ENCODE measurements around the gene GATA1.

GATA1 gene

GRCh38 chrX:48782795-48783194 lies 3.6 kb upstream of the GATA1 start:
- Histone ChIP-seq H3K27ac (ENCODE audit: insufficient read depth, low read depth, low read length, poor library complexity, severe bottlenecking) (no peak overlapping the region), H3K36me3 (ENCODE audit: control insufficient read depth, insufficient read depth, low read length) (no peaks in the 10 kb centered on the region), H3K27me3 (ENCODE audit: control insufficient read depth, insufficient read depth, low read length, poor library complexity, severe bottlenecking) (no peaks in the 10 kb centered on the region), H3K9me3 (ENCODE audit: control insufficient read depth, low read length) (no peaks in the 10 kb centered on the region), H3K4me3 (ENCODE audit: insufficient read depth, low read depth, low read length) (no peak overlapping the region), H3K4me1 (ENCODE audit: control insufficient read depth, insufficient read depth, low read length) (no peaks in the 10 kb centered on the region)
- 86 to 92% methylated on average over 13 of the region's 13 CpGs for WGBS, 2 experiments

GRCh38 chrX:48784726-48785125 lies 1.7 kb upstream of the GATA1 start:
- Histone ChIP-seq H3K27ac (ENCODE audit: insufficient read depth, low read depth, low read length, poor library complexity, severe bottlenecking) (no peak overlapping the region), H3K4me1 (ENCODE audit: control insufficient read depth, insufficient read depth, low read length) (no peaks in the 10 kb centered on the region), H3K27me3 (ENCODE audit: control insufficient read depth, insufficient read depth, low read length, poor library complexity, severe bottlenecking) (no peaks in the 10 kb centered on the region), H3K9me3 (ENCODE audit: control insufficient read depth, low read length) (no peaks in the 10 kb centered on the region), H3K36me3 (ENCODE audit: control insufficient read depth, insufficient read depth, low read length) (no peaks in the 10 kb centered on the region), H3K4me3 (ENCODE audit: insufficient read depth, low read depth, low read length) (no peak overlapping the region)
- WGBS, 2 experiments, result 75 to 77% methylated on average over 3 of the region's 3 CpGs

DNA sequence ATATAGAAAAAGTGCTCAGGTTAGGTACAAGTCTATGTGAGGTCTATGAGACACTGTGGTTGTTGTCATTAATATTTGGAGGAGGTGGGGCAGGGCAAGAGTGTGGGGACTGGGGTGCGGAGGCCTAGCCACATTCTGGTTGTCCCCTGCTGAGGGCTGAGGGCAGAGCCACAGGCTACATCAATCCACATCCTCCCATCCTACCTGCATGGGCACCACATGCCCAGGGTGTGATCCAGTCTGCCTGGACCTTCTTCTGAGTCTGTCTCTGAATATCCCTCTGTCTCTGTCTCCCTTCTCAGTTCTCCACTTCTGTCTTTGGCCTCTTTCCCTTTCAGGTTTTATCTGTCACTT lies 1.2 kb upstream of the GATA1 start:
- WGBS, 2 experiments, result 90 to 100% methylated on average over 1 of the region's 1 CpG
- H3K4me3 ChIP-seq (ENCODE audit: insufficient read depth, low read depth, low read length), result no peak overlapping the region
- no peaks in the 10 kb centered on the region for H3K4me1 ChIP-seq (ENCODE audit: control insufficient read depth, insufficient read depth, low read length)
- no peaks in the 10 kb centered on the region for H3K36me3 ChIP-seq (ENCODE audit: control insufficient read depth, insufficient read depth, low read length)
- H3K9me3 ChIP-seq (ENCODE audit: control insufficient read depth, low read length), result no peaks in the 10 kb centered on the region
- no peaks in the 10 kb centered on the region for H3K27me3 ChIP-seq (ENCODE audit: control insufficient read depth, insufficient read depth, low read length, poor library complexity, severe bottlenecking)
- H3K27ac ChIP-seq (ENCODE audit: insufficient read depth, low read depth, low read length, poor library complexity, severe bottlenecking), result no peak overlapping the region

DNA sequence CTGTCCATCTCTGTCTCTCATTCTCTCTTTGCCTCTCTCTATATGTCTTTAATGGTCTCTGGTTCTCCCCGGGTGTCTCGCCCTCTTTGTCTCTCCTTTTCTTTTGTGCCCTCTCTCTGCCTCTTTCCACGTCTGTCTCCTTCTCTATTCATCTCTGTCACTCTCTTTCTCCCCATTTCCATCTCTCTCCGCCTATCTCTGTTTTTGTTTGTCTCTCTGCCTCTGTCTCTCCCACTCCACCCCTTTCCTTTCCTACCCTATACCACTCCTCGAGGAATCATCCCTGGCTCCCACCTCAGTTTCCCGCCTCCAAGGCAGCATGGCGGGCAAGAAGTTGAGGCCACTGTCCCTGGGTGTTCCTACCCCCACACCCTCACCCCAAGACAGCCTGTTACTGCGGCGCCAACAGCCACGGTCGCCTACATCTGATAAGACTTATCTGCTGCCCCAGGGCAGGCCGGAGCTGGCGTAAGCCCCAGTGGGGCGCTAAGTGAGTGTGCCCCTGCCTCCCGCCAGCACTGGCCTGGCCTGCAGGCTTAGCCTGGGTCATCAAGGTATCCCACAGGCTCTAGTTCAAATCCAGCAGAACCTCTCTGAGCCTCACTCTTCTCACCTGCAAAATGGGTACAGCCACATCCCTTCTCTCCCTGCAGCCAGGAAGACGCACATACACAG lies 713 bp upstream of the GATA1 start:
- Histone ChIP-seq H3K4me1 (ENCODE audit: control insufficient read depth, insufficient read depth, low read length) (no peaks in the 10 kb centered on the region), H3K4me3 (ENCODE audit: insufficient read depth, low read depth, low read length) (no peak overlapping the region), H3K36me3 (ENCODE audit: control insufficient read depth, insufficient read depth, low read length) (no peaks in the 10 kb centered on the region), H3K27me3 (ENCODE audit: control insufficient read depth, insufficient read depth, low read length, poor library complexity, severe bottlenecking) (no peaks in the 10 kb centered on the region), H3K9me3 (ENCODE audit: control insufficient read depth, low read length) (no peaks in the 10 kb centered on the region), H3K27ac (ENCODE audit: insufficient read depth, low read depth, low read length, poor library complexity, severe bottlenecking) (no peak overlapping the region)
- 89 to 91% methylated on average over 16 of the region's 16 CpGs for WGBS, 2 experiments

DNA sequence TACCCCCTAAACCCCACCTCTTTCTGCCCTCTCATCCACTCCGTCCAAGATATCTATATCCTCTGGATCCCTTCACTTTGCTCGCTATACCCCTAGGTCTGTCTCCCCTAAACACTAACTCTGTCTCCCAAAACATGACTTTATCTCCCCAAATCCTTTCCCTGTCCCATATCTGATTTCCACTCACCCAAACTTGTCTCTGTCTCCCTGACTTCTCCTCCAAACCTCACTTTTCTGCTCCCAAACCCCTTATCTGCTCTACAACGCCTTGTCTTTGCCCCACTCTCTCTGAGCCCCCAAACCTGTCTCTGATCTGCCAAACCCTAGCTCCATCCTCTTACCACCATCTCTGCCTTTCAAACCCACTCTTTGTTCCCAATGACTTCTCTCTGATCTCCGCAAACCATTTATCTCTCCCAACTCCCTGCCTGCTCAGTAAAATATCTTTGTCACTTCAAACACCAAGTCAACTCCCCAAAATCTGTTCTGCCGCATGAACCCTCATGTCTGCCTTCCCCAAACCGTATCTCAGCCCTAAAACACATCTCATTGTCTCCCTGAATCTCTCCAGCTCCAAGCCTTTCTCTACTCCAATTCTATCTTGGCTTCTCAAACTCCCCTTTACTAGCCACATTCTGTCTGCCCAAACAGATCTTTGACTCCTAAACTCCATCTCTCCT lies 575 bp downstream of the GATA1 start:
- 85 to 89% methylated on average over 6 of the region's 6 CpGs for WGBS, 2 experiments
- no peak overlapping the region for H3K4me3 ChIP-seq (ENCODE audit: insufficient read depth, low read depth, low read length)
- H3K4me1 ChIP-seq (ENCODE audit: control insufficient read depth, insufficient read depth, low read length), result no peaks in the 10 kb centered on the region
- no peaks in the 10 kb centered on the region for H3K9me3 ChIP-seq (ENCODE audit: control insufficient read depth, low read length)
- no peaks in the 10 kb centered on the region for H3K27me3 ChIP-seq (ENCODE audit: control insufficient read depth, insufficient read depth, low read length, poor library complexity, severe bottlenecking)
- no peak overlapping the region for H3K27ac ChIP-seq (ENCODE audit: insufficient read depth, low read depth, low read length, poor library complexity, severe bottlenecking)
- no peaks in the 10 kb centered on the region for H3K36me3 ChIP-seq (ENCODE audit: control insufficient read depth, insufficient read depth, low read length)

GRCh38 chrX:48787505-48788443 lies 1.4 kb downstream of the GATA1 start:
- no peak overlapping the region for H3K27ac ChIP-seq (ENCODE audit: insufficient read depth, low read depth, low read length, poor library complexity, severe bottlenecking)
- no peaks in the 10 kb centered on the region for H3K27me3 ChIP-seq (ENCODE audit: control insufficient read depth, insufficient read depth, low read length, poor library complexity, severe bottlenecking)
- H3K36me3 ChIP-seq (ENCODE audit: control insufficient read depth, insufficient read depth, low read length), result no peaks in the 10 kb centered on the region
- no peaks in the 10 kb centered on the region for H3K4me1 ChIP-seq (ENCODE audit: control insufficient read depth, insufficient read depth, low read length)
- 86 to 87% methylated on average over 16 to 17 of the region's 17 CpGs for WGBS, 2 experiments
- no peak overlapping the region for H3K4me3 ChIP-seq (ENCODE audit: insufficient read depth, low read depth, low read length)
- H3K9me3 ChIP-seq (ENCODE audit: control insufficient read depth, low read length), result no peaks in the 10 kb centered on the region

DNA sequence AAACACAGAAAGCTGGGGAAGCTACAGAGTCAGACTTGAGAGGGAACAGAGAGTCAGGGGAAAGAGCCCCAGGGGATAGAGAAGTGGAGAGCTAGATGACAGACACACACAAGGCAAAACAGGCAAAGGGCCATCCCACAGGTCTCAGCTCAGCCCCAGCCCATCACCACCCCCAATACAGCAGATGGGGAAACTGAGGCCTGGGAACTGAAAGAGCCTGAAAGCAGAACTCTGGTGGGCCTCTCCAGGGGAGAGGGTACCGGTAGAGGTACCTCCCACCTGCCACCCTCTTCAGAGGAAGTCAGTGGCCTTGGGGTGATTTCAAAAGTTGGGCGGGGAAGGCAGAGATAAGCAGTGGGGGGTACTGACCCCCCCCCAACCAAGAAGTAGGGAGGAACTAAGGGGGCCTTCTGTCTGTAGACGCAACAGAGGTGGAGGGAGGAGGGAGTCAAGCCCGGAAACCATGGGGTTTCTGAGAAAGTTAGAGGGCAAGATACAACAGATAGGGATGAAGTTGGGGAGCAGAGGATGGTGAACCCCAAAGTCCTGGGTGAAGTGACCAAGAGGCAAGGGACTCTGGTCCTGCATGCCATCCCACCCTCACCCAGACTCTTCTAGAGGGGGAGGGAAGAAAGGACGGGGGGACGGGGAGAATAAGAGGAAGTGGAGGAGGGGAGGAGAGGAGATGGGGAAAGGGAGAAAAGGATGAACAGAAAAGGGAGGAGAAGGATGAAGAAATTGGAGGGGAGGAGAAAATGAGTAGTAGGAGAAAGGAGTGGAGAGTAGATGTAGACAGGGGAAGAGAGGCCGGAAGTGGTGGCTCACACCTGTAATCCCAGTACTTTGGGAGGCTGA lies 3.2 kb downstream of the GATA1 start:
- no peaks in the 10 kb centered on the region for H3K36me3 ChIP-seq (ENCODE audit: control insufficient read depth, insufficient read depth, low read length)
- WGBS, 2 experiments, result 91 to 95% methylated on average over 5 to 7 of the region's 7 CpGs
- no peaks in the 10 kb centered on the region for H3K4me1 ChIP-seq (ENCODE audit: control insufficient read depth, insufficient read depth, low read length)
- no peak overlapping the region for H3K4me3 ChIP-seq (ENCODE audit: insufficient read depth, low read depth, low read length)
- no peaks in the 10 kb centered on the region for H3K27me3 ChIP-seq (ENCODE audit: control insufficient read depth, insufficient read depth, low read length, poor library complexity, severe bottlenecking)
- no peaks in the 10 kb centered on the region for H3K9me3 ChIP-seq (ENCODE audit: control insufficient read depth, low read length)
- H3K27ac ChIP-seq (ENCODE audit: insufficient read depth, low read depth, low read length, poor library complexity, severe bottlenecking), result no peak overlapping the region

GRCh38 chrX:48790477-48790876 lies 4.1 kb downstream of the GATA1 start:
- Histone ChIP-seq H3K36me3 (ENCODE audit: control insufficient read depth, insufficient read depth, low read length) (no peaks in the 10 kb centered on the region), H3K27ac (ENCODE audit: insufficient read depth, low read depth, low read length, poor library complexity, severe bottlenecking) (no peak overlapping the region), H3K4me1 (ENCODE audit: control insufficient read depth, insufficient read depth, low read length) (no peaks in the 10 kb centered on the region), H3K27me3 (ENCODE audit: control insufficient read depth, insufficient read depth, low read length, poor library complexity, severe bottlenecking) (no peaks in the 10 kb centered on the region), H3K4me3 (ENCODE audit: insufficient read depth, low read depth, low read length) (no peak overlapping the region), H3K9me3 (ENCODE audit: control insufficient read depth, low read length) (no peaks in the 10 kb centered on the region)
- 75 to 85% methylated on average over 5 of the region's 5 CpGs for WGBS, 2 experiments

GRCh38 chrX:48791063-48791820 lies 4.9 kb downstream of the GATA1 start:
- H3K4me3 ChIP-seq (ENCODE audit: insufficient read depth, low read depth, low read length), result no peak overlapping the region
- H3K27me3 ChIP-seq (ENCODE audit: control insufficient read depth, insufficient read depth, low read length, poor library complexity, severe bottlenecking), result no peaks in the 10 kb centered on the region
- H3K36me3 ChIP-seq (ENCODE audit: control insufficient read depth, insufficient read depth, low read length), result no peaks in the 10 kb centered on the region
- H3K4me1 ChIP-seq (ENCODE audit: control insufficient read depth, insufficient read depth, low read length), result no peaks in the 10 kb centered on the region
- H3K27ac ChIP-seq (ENCODE audit: insufficient read depth, low read depth, low read length, poor library complexity, severe bottlenecking), result no peak overlapping the region
- WGBS, 2 experiments, result 89 to 91% methylated on average over 11 of the region's 11 CpGs
- H3K9me3 ChIP-seq (ENCODE audit: control insufficient read depth, low read length), result no peaks in the 10 kb centered on the region
